SU-DHL-6 (cell line): ENCODE results near the gene GNPTG.

Source experiments
- CTCF ChIP-seq: fragments of 200-600 bp; sonication (generic); IDR thresholded peaks from one replicate; pipeline ENCODE4 v1.5.1; 2017; ENCODE audit warnings: antibody characterized with exemption, mild to moderate bottlenecking, low read length, moderate library complexity; ENCODE audit not compliant: insufficient read depth, poor library complexity, severe bottlenecking
- EZH2phosphoT487 ChIP-seq: fragments of 200-600 bp; sonication (generic), shearing (Covaris generic); conservative IDR thresholded peaks from 2 replicates; pipeline ENCODE4 v1.6.1; 2018; ENCODE audit warnings: mild to moderate bottlenecking, antibody characterized with exemption, low read length, moderate library complexity, mixed read lengths

- TF ChIP-seq CTCF (no peak), EZH2phosphoT487 (no peak)
Observed at GRCh38 chr16:1325673-1326371, 25.9 kb upstream of the GNPTG start.
